GM12891 (cell line): ENCODE results near the gene SENP1.

Experiments used
- POLR2A ChIP-seq: IDR thresholded peaks from 2 replicates; pipeline ENCODE4 v1.6.1; 2011; ENCODE audit warnings: low read depth, low read length, control low read depth
- POLR2AphosphoS5 ChIP-seq: IDR thresholded peaks from 2 replicates; pipeline ENCODE4 v1.6.1; 2011; ENCODE audit warnings: low read depth, low read length, control low read depth

DNA sequence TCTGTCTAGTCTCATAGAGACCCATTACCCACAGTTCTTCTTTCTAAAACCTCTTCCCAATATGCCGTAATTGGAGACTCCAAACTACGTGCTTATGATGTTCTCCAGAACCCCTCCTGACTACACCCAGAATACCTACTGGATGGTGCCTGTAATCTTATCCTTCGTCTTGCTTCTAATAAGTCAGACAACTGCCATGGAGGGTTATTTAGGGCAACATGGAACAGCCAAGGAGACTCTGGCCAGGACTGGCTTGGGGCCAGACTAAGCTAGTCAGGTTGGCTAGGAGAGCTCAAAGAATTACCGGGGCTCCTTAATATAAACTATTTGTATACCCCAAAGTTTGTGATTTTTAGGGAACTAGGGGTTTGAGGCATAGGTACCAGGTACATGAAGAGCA is 20.1 kb upstream of the SENP1 start:
- no peak for TF ChIP-seq POLR2AphosphoS5
- no peak for TF ChIP-seq POLR2A
